COLO829 (cell line): ENCODE data around the gene FRMD4A.

Experiments used
- DNase-seq: peaks from one replicate; pipeline ENCODE4 v3.0.0; 2012; ENCODE audit warnings: low spot score

The FRMD4A gene

GRCh38 chr10:13701157-13701919 lies 629.4 kb downstream of the FRMD4A start:
- DNase-seq: no peak

GRCh38 chr10:13700473-13701144 lies 630.1 kb downstream of the FRMD4A start:
- no peak for DNase-seq

- DNase-seq: no peak
Observed at GRCh38 chr10:13699216-13699615, 631.5 kb downstream of the FRMD4A start.

GRCh38 chr10:13698217-13698616 lies 632.5 kb downstream of the FRMD4A start:
- no peak for DNase-seq

- no peak for DNase-seq
Observed at GRCh38 chr10:13696071-13696470, 634.7 kb downstream of the FRMD4A start.

- DNase-seq: no peak
Observed at GRCh38 chr10:13695588-13695987, 635.1 kb downstream of the FRMD4A start.

- no peak for DNase-seq
Observed at GRCh38 chr10:13693783-13694700, 636.7 kb downstream of the FRMD4A start.

- no peak for DNase-seq
Observed at GRCh38 chr10:13690281-13690825, 640.4 kb downstream of the FRMD4A start.

- no peak for DNase-seq
Observed at GRCh38 chr10:13686331-13686752, 644.4 kb downstream of the FRMD4A start.

- DNase-seq: no peak
Observed at GRCh38 chr10:13685885-13686284, 644.8 kb downstream of the FRMD4A start.

- no peak for DNase-seq
Observed at GRCh38 chr10:13684806-13685482, 645.8 kb downstream of the FRMD4A start.

GRCh38 chr10:13684252-13684791 lies 646.4 kb downstream of the FRMD4A start:
- DNase-seq: peak; percentile 93

- no peak for DNase-seq
Observed at GRCh38 chr10:13683017-13683416, 647.7 kb downstream of the FRMD4A start.

- no peak for DNase-seq
Observed at GRCh38 chr10:13681960-13682359, 648.8 kb downstream of the FRMD4A start.

GRCh38 chr10:13681528-13681927 lies 649.2 kb downstream of the FRMD4A start:
- no peak for DNase-seq

- DNase-seq: no peak
Observed at GRCh38 chr10:13681095-13681494, 649.6 kb downstream of the FRMD4A start.

- DNase-seq: no peak
Observed at GRCh38 chr10:13678101-13678843, 652.5 kb downstream of the FRMD4A start.

GRCh38 chr10:13674645-13675588 lies 655.8 kb downstream of the FRMD4A start:
- no peak for DNase-seq

- no peak for DNase-seq
Observed at GRCh38 chr10:13673156-13673555, 657.6 kb downstream of the FRMD4A start.
